Mammary epithelial cell (primary cell): ENCODE data around the gene AP2A2.

ENCODE experiments used
- CTCF ChIP-seq, 2 donors: IDR thresholded peaks in 1 of 2; conservative IDR thresholded peaks in 1 of 2; 2 replicates each; pipeline ENCODE4 v1.5.1; 2011 to 2012; ENCODE audit warnings: inconsistent platforms in 2 of 2, low read length in 2 of 2, mild to moderate bottlenecking in 2 of 2, control low read depth in 1 of 2, low read depth in 1 of 2; ENCODE audit not compliant: insufficient read depth in 1 of 2; ENCODE audit errors: extremely low read depth in 1 of 2
- EZH2 ChIP-seq: IDR thresholded peaks from 2 replicates; pipeline ENCODE4 v1.6.1; 2012; ENCODE audit warnings: low read length, inconsistent platforms, borderline replicate concordance

- TF ChIP-seq CTCF (conservative IDR thresholded peaks at IDR 0.05 in 1 of 2, IDR thresholded peaks at IDR 0.05 in 1 of 2; ENCODE audit: extremely low read depth in 1 of 2, insufficient read depth in 1 of 2, low read depth in 1 of 2, low read length in 2 of 2) (no peak), EZH2 (no peak)
Measured at GRCh38 chr11:932435-932834, 6.8 kb downstream of the AP2A2 start.
